ENCODE data around the gene TAS2R60.
"Not testable (repeated sequence)": the region's sequence is repeated elsewhere in the genome, so short reads cannot be mapped to it uniquely, and the experiment has no call there.

TAS2R60 gene

GRCh38 chr7:143417734-143418383, 25.4 kb upstream of the TAS2R60 start:
- TF ChIP-seq CTCF (IDR thresholded peaks at IDR 0.05; ENCODE audit: control extremely low read depth, extremely low read depth, low read depth, missing control alignments) = no peak
- ChIA-PET POLR2A (no interaction called here), CTCF (interaction anchor here (0.7 to 4.4 kb wide), 14 partner anchors 9 to 710 kb away, joined by 3 to 63 read pairs (median 6); no protein-coding TSS in a partner anchor)
- no peak for DNase-seq (ENCODE audit: extremely low spot score)

- POLR2A ChIA-PET = no interaction called here
- CTCF ChIA-PET = interaction anchor here (1.3 to 2.3 kb wide), 2 partner anchors 22 to 178 kb away, joined by 4 to 5 read pairs; no protein-coding TSS in a partner anchor
- no peak for DNase-seq (ENCODE audit: extremely low spot score)
- no peak for TF ChIP-seq CTCF (IDR thresholded peaks at IDR 0.05; ENCODE audit: control extremely low read depth, extremely low read depth, low read depth, missing control alignments)
Measured at GRCh38 chr7:143418681-143419458, 24.4 kb upstream of the TAS2R60 start.

GRCh38 chr7:143419880-143420279, 23.4 kb upstream of the TAS2R60 start:
- TF ChIP-seq CTCF (IDR thresholded peaks at IDR 0.05; ENCODE audit: control extremely low read depth, extremely low read depth, low read depth, missing control alignments) = no peak
- no peak for DNase-seq (ENCODE audit: extremely low spot score)
- POLR2A ChIA-PET = no interaction called here
- CTCF ChIA-PET = interaction anchor here (1.3 to 2.0 kb wide), 2 partner anchors 9 to 179 kb away, joined by 3 to 7 read pairs; no protein-coding TSS in a partner anchor

- CTCF ChIA-PET = interaction anchor here (1.3 to 2.0 kb wide), 2 partner anchors 8 to 180 kb away, joined by 3 to 7 read pairs; no protein-coding TSS in a partner anchor
- POLR2A ChIA-PET; DNase-seq (ENCODE audit: extremely low spot score): not testable (repeated sequence)
Measured at GRCh38 chr7:143420624-143421023, 22.6 kb upstream of the TAS2R60 start.

- no peak for TF ChIP-seq CTCF (IDR thresholded peaks at IDR 0.05; ENCODE audit: control extremely low read depth, extremely low read depth, low read depth, missing control alignments)
- ChIA-PET POLR2A (no interaction called here), CTCF (interaction anchor here (1.2 to 2.0 kb wide), 2 partner anchors 37 to 182 kb away, joined by 3 to 7 read pairs; no protein-coding TSS in a partner anchor)
- DNase-seq (ENCODE audit: extremely low spot score) = no peak
Measured at GRCh38 chr7:143422033-143422432, 21.2 kb upstream of the TAS2R60 start.

GRCh38 chr7:143424476-143424875, 18.8 kb upstream of the TAS2R60 start:
- DNase-seq (ENCODE audit: extremely low spot score); POLR2A ChIA-PET: not testable (repeated sequence)
- CTCF ChIA-PET = interaction anchor here (1.1 to 2.0 kb wide), 3 partner anchors 9 to 184 kb away, joined by 3 to 9 read pairs (median 4); no protein-coding TSS in a partner anchor

GRCh38 chr7:143426479-143427142, 16.6 kb upstream of the TAS2R60 start:
- TF ChIP-seq CTCF (IDR thresholded peaks at IDR 0.05; ENCODE audit: control extremely low read depth, extremely low read depth, low read depth, missing control alignments) = no peak
- DNase-seq (ENCODE audit: extremely low spot score) = no peak
- ChIA-PET CTCF (interaction anchor here (0.9 to 1.3 kb wide), 3 partner anchors 9 to 186 kb away, joined by 3 to 7 read pairs (median 3); no protein-coding TSS in a partner anchor), POLR2A (no interaction called here)
